ES-I3 (cell line): ENCODE results near the gene DAZL.

Experiments used
- H3K36me3 ChIP-seq: 2 replicates; pipeline ENCODE4 v1.6.1; 2013; ENCODE audit warnings: mild to moderate bottlenecking, low read length, control low read depth, moderate library complexity; ENCODE audit not compliant: insufficient read depth
- H3K4me1 ChIP-seq: 2 replicates; pipeline ENCODE4 v1.6.1; 2013; ENCODE audit warnings: mild to moderate bottlenecking, control low read depth, low read length; ENCODE audit not compliant: insufficient read depth
- H3K9ac ChIP-seq: 2 replicates; pipeline ENCODE4 v1.6.1; 2013; ENCODE audit warnings: low read depth, mild to moderate bottlenecking, low read length, moderate library complexity
- H3K9me3 ChIP-seq: 2 replicates; pipeline ENCODE4 v1.6.1; 2013; ENCODE audit warnings: mild to moderate bottlenecking, low read length, moderate library complexity; ENCODE audit not compliant: control insufficient read depth, insufficient read depth

Gene DAZL

GRCh38 chr3:16570113-16570512 is 35.1 kb downstream of the DAZL start:
- no peak overlapping the region for H3K9ac ChIP-seq
- no peaks in the 10 kb centered on the region for H3K36me3 ChIP-seq
- H3K4me1 ChIP-seq: no peaks in the 10 kb centered on the region
- H3K9me3 ChIP-seq: no peaks in the 10 kb centered on the region; the same call in 1 of the 2 replicates

GRCh38 chr3:16568532-16568931 is 36.7 kb downstream of the DAZL start:
- H3K9me3 ChIP-seq: no peaks in the 10 kb centered on the region; the same call in 1 of the 2 replicates
- H3K36me3 ChIP-seq: no peaks in the 10 kb centered on the region
- H3K9ac ChIP-seq: no peak overlapping the region
- no peaks in the 10 kb centered on the region for H3K4me1 ChIP-seq

- Histone ChIP-seq H3K36me3 (no peaks in the 10 kb centered on the region), H3K4me1 (no peaks in the 10 kb centered on the region), H3K9ac (no peak overlapping the region), H3K9me3 (no peaks in the 10 kb centered on the region; the same call in 1 of the 2 replicates)
Measured at GRCh38 chr3:16568115-16568514, 37.1 kb downstream of the DAZL start.

- H3K9me3 ChIP-seq: no peaks in the 10 kb centered on the region
- H3K36me3 ChIP-seq: no peaks in the 10 kb centered on the region; the same call in 1 of the 2 replicates
- H3K4me1 ChIP-seq: no peaks in the 10 kb centered on the region
- no peak overlapping the region for H3K9ac ChIP-seq
Measured at GRCh38 chr3:16559653-16560365, 45.4 kb downstream of the DAZL start.

GRCh38 chr3:16554126-16554525 is 51.1 kb downstream of the DAZL start:
- Histone ChIP-seq H3K36me3 (no peaks in the 10 kb centered on the region; the same call in 1 of the 2 replicates), H3K9me3 (peaks cover 3% of the 10 kb centered on the region; the same call in 1 of the 2 replicates), H3K9ac (no peak overlapping the region), H3K4me1 (no peaks in the 10 kb centered on the region)

- Histone ChIP-seq H3K4me1 (no peaks in the 10 kb centered on the region), H3K9ac (no peak overlapping the region), H3K36me3 (no peaks in the 10 kb centered on the region; the same call in 1 of the 2 replicates), H3K9me3 (peaks cover 3% of the 10 kb centered on the region; the same call in 1 of the 2 replicates)
Measured at GRCh38 chr3:16552757-16553156, 52.5 kb downstream of the DAZL start.

- H3K36me3 ChIP-seq: no peaks in the 10 kb centered on the region; the same call in 1 of the 2 replicates
- H3K4me1 ChIP-seq: no peaks in the 10 kb centered on the region
- peaks cover 3% of the 10 kb centered on the region; the same call in 1 of the 2 replicates for H3K9me3 ChIP-seq
- no peak overlapping the region for H3K9ac ChIP-seq
Measured at GRCh38 chr3:16551342-16551976, 53.8 kb downstream of the DAZL start.

GRCh38 chr3:16550676-16551341 is 54.4 kb downstream of the DAZL start:
- Histone ChIP-seq H3K9me3 (peaks cover 3% of the 10 kb centered on the region; the same call in 1 of the 2 replicates), H3K4me1 (no peaks in the 10 kb centered on the region), H3K9ac (peak overlapping the region; percentile 11; the same call in 1 of the 2 replicates), H3K36me3 (no peaks in the 10 kb centered on the region; the same call in 1 of the 2 replicates)

- Histone ChIP-seq H3K36me3 (no peaks in the 10 kb centered on the region; the same call in 1 of the 2 replicates), H3K9me3 (peaks cover 3% of the 10 kb centered on the region; the same call in 1 of the 2 replicates), H3K9ac (peak overlapping the region; percentile 11; the same call in 1 of the 2 replicates), H3K4me1 (no peaks in the 10 kb centered on the region)
Measured at GRCh38 chr3:16550305-16550675, 54.9 kb downstream of the DAZL start.

GRCh38 chr3:16548721-16549120 is 56.5 kb downstream of the DAZL start:
- Histone ChIP-seq H3K9me3 (no peaks in the 10 kb centered on the region), H3K9ac (no peak overlapping the region)

GRCh38 chr3:16547561-16548357 is 57.5 kb downstream of the DAZL start:
- Histone ChIP-seq H3K36me3 (no peaks in the 10 kb centered on the region), H3K9ac (no peak overlapping the region)

More at GRCh38 chr3:16548721-16549120, 56.5 kb downstream of the DAZL start:
- Histone ChIP-seq H3K36me3 (no peaks in the 10 kb centered on the region), H3K4me1 (no peaks in the 10 kb centered on the region)

GRCh38 chr3:16546186-16547010 is 58.8 kb downstream of the DAZL start:
- Histone ChIP-seq H3K36me3 (no peaks in the 10 kb centered on the region), H3K9me3 (no peaks in the 10 kb centered on the region), H3K4me1 (no peaks in the 10 kb centered on the region)

More at GRCh38 chr3:16547561-16548357, 57.5 kb downstream of the DAZL start:
- Histone ChIP-seq H3K9me3 (no peaks in the 10 kb centered on the region), H3K4me1 (no peaks in the 10 kb centered on the region)

GRCh38 chr3:16545413-16546185 is 59.6 kb downstream of the DAZL start:
- no peaks in the 10 kb centered on the region for H3K36me3 ChIP-seq
- no peak overlapping the region for H3K9ac ChIP-seq
- no peaks in the 10 kb centered on the region for H3K4me1 ChIP-seq
- no peaks in the 10 kb centered on the region for H3K9me3 ChIP-seq

More at GRCh38 chr3:16546186-16547010, 58.8 kb downstream of the DAZL start:
- no peak overlapping the region for H3K9ac ChIP-seq
